ENCODE results near the gene ADAM33. TPM values are rescaled to one million over a fixed set of nuclear protein-coding genes. Genes with fewer than 3 reads are reported as not detected.

ADAM33 gene
- total RNA-seq, 1 donor from 2014 or later = 87.4 TPM

GRCh38 chr20:3705970-3706739 is 24.3 kb upstream of the ADAM33 start:
- no peak for TF ChIP-seq CTCF (IDR thresholded peaks at IDR 0.05; ENCODE audit: unreplicated experiment)
- H3K36me3 Mint-ChIP-seq = no peaks in the 10 kb centered on the region
- DNase-seq (ENCODE audit: low spot score in 2 of 2, unreplicated experiment in 2 of 2) = no peak
- H3K4me1 Mint-ChIP-seq = no peaks in the 10 kb centered on the region
- no peak overlapping the region for H3K27ac Mint-ChIP-seq
- H3K4me3 Mint-ChIP-seq = no peak overlapping the region
- H3K27me3 Mint-ChIP-seq (ENCODE audit: low read depth) = no peaks in the 10 kb centered on the region
- H3K9me3 Mint-ChIP-seq = no peaks in the 10 kb centered on the region

- Mint-ChIP-seq H3K36me3 (no peaks in the 10 kb centered on the region), H3K27me3 (ENCODE audit: low read depth) (no peaks in the 10 kb centered on the region), H3K9me3 (no peaks in the 10 kb centered on the region), H3K27ac (no peak overlapping the region), H3K4me3 (no peak overlapping the region), H3K4me1 (no peaks in the 10 kb centered on the region)
- DNase-seq (ENCODE audit: low spot score in 2 of 2, unreplicated experiment in 2 of 2) = no peak
- TF ChIP-seq CTCF (IDR thresholded peaks at IDR 0.05; ENCODE audit: unreplicated experiment) = no peak
These were observed 23.7 kb upstream of the ADAM33 start for GRCh38 chr20:3705491-3705969.

- no peak for DNase-seq (ENCODE audit: low spot score in 2 of 2, unreplicated experiment in 2 of 2)
These were observed 22.3 kb upstream of the ADAM33 start for GRCh38 chr20:3704087-3704486.

GRCh38 chr20:3702611-3703391 is 21.0 kb upstream of the ADAM33 start:
- Mint-ChIP-seq H3K4me1 (peaks cover 2% of the 10 kb centered on the region), H3K36me3 (no peaks in the 10 kb centered on the region), H3K27ac (no peak overlapping the region), H3K27me3 (ENCODE audit: low read depth) (no peaks in the 10 kb centered on the region), H3K4me3 (no peak overlapping the region), H3K9me3 (no peaks in the 10 kb centered on the region)
- DNase-seq (ENCODE audit: low spot score in 2 of 2, unreplicated experiment in 2 of 2) = no peak
- no peak for TF ChIP-seq CTCF (IDR thresholded peaks at IDR 0.05; ENCODE audit: unreplicated experiment)

More at GRCh38 chr20:3704087-3704486, 22.3 kb upstream of the ADAM33 start:
- Mint-ChIP-seq H3K9me3 (no peaks in the 10 kb centered on the region), H3K36me3 (no peaks in the 10 kb centered on the region), H3K27me3 (ENCODE audit: low read depth) (no peaks in the 10 kb centered on the region), H3K4me1 (no peaks in the 10 kb centered on the region), H3K4me3 (no peak overlapping the region), H3K27ac (no peak overlapping the region)
- no peak for TF ChIP-seq CTCF (IDR thresholded peaks at IDR 0.05; ENCODE audit: unreplicated experiment)

GRCh38 chr20:3701061-3701998 is 19.5 kb upstream of the ADAM33 start:
- Mint-ChIP-seq H3K9me3 (no peaks in the 10 kb centered on the region), H3K36me3 (no peaks in the 10 kb centered on the region), H3K4me1 (peaks cover 2% of the 10 kb centered on the region), H3K27ac (no peak overlapping the region), H3K27me3 (ENCODE audit: low read depth) (no peaks in the 10 kb centered on the region), H3K4me3 (no peak overlapping the region)
- DNase-seq (ENCODE audit: low spot score in 2 of 2, unreplicated experiment in 2 of 2) = no peak
- no peak for TF ChIP-seq CTCF (IDR thresholded peaks at IDR 0.05; ENCODE audit: unreplicated experiment)

All from mesothelial cell of epicardium (in vitro differentiated cells).